ENCODE measurements around the gene FRMD1. TPM values are rescaled to one million over a fixed set of nuclear protein-coding genes. Genes with fewer than 3 reads are reported as not detected.

The FRMD1 gene
- total RNA-seq, 2 experiments from 2014 or later = not detected

GRCh38 chr6:168116975-168117899, 38.2 kb upstream of the FRMD1 start:
- intact Hi-C loops (cut with DNase I, micrococcal nuclease) = no loop called here
- H3K4me3 Mint-ChIP-seq = no peak overlapping the region
- H3K4me1 ChIP-seq (ENCODE audit: insufficient read depth, low read length) = no peaks in the 10 kb centered on the region
- ATAC-seq (ENCODE audit: poor library complexity) (no peak), DNase-seq (peak in 1 of 14 experiments; percentile 23)
- CTCF ChIA-PET = no interaction called here
- peaks cover 0 to 37% of the 10 kb centered on the region in 2 experiments for H3K9me3 ChIP-seq (ENCODE audit: control insufficient read depth in 1 of 2, insufficient read depth in 1 of 2, low read length in 2 of 2)
- TF ChIP-seq, protein P1, sequence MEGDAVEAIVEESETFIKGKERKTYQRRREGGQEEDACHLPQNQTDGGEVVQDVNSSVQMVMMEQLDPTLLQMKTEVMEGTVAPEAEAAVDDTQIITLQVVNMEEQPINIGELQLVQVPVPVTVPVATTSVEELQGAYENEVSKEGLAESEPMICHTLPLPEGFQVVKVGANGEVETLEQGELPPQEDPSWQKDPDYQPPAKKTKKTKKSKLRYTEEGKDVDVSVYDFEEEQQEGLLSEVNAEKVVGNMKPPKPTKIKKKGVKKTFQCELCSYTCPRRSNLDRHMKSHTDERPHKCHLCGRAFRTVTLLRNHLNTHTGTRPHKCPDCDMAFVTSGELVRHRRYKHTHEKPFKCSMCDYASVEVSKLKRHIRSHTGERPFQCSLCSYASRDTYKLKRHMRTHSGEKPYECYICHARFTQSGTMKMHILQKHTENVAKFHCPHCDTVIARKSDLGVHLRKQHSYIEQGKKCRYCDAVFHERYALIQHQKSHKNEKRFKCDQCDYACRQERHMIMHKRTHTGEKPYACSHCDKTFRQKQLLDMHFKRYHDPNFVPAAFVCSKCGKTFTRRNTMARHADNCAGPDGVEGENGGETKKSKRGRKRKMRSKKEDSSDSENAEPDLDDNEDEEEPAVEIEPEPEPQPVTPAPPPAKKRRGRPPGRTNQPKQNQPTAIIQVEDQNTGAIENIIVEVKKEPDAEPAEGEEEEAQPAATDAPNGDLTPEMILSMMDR (IDR thresholded peaks at IDR 0.05) = no peak
- H3K4me1 Mint-ChIP-seq (ENCODE audit: low read depth) = no peaks in the 10 kb centered on the region
- POLR2A ChIA-PET = no interaction called here
- H3K27me3 Mint-ChIP-seq = no peaks in the 10 kb centered on the region
- H3K27ac ChIP-seq (ENCODE audit: low read depth in 1 of 2, low read length in 2 of 2) = no peak overlapping the region
- no peaks in the 10 kb centered on the region for H3K36me3 Mint-ChIP-seq (ENCODE audit: low read depth)
- H3K27me3 ChIP-seq (ENCODE audit: control insufficient read depth in 1 of 2, insufficient read depth in 2 of 2, low read length in 2 of 2) = no peaks in the 10 kb centered on the region
- H3K27ac Mint-ChIP-seq = no peak overlapping the region
- no peaks in the 10 kb centered on the region for H3K36me3 ChIP-seq (ENCODE audit: insufficient read depth, low read length)
- peaks cover 3% of the 10 kb centered on the region for H3K9me3 Mint-ChIP-seq
- no peak overlapping the region for H3K4me3 ChIP-seq (ENCODE audit: low read length)

- Histone ChIP-seq H3K36me3 (ENCODE audit: insufficient read depth, low read length) (no peaks in the 10 kb centered on the region), H3K9me3 (ENCODE audit: control insufficient read depth in 1 of 2, insufficient read depth in 1 of 2, low read length in 2 of 2) (peaks cover 0 to 32% of the 10 kb centered on the region in 2 experiments), H3K27ac (ENCODE audit: low read depth in 1 of 2, low read length in 2 of 2) (no peak overlapping the region), H3K4me1 (ENCODE audit: insufficient read depth, low read length) (no peaks in the 10 kb centered on the region), H3K4me3 (ENCODE audit: low read length) (no peak overlapping the region), H3K27me3 (ENCODE audit: control insufficient read depth in 1 of 2, insufficient read depth in 2 of 2, low read length in 2 of 2) (no peaks in the 10 kb centered on the region)
- H3K27ac Mint-ChIP-seq = no peak overlapping the region
- TF ChIP-seq, protein P1 (IDR thresholded peaks at IDR 0.05) = no peak
- no peaks in the 10 kb centered on the region for H3K4me1 Mint-ChIP-seq (ENCODE audit: low read depth)
- DNase-seq (no peak), ATAC-seq (ENCODE audit: poor library complexity) (no peak)
- ChIA-PET CTCF (no interaction called here), POLR2A (no interaction called here)
- H3K27me3 Mint-ChIP-seq = no peaks in the 10 kb centered on the region
- H3K4me3 Mint-ChIP-seq = no peak overlapping the region
- intact Hi-C loops (cut with DNase I, micrococcal nuclease) = no loop called here
- H3K36me3 Mint-ChIP-seq (ENCODE audit: low read depth) = no peaks in the 10 kb centered on the region
- H3K9me3 Mint-ChIP-seq = peaks cover 3% of the 10 kb centered on the region
Observed at GRCh38 chr6:168116438-168116974, 37.5 kb upstream of the FRMD1 start.

GRCh38 chr6:168115748-168116437, 36.9 kb upstream of the FRMD1 start:
- no peak overlapping the region for H3K4me3 Mint-ChIP-seq
- CTCF ChIA-PET = no interaction called here
- no peaks in the 10 kb centered on the region for H3K27me3 Mint-ChIP-seq
- H3K27ac Mint-ChIP-seq = no peak overlapping the region
- Histone ChIP-seq H3K4me3 (ENCODE audit: low read length) (no peak overlapping the region), H3K9me3 (ENCODE audit: control insufficient read depth in 1 of 2, insufficient read depth in 1 of 2, low read length in 2 of 2) (peaks cover 0 to 26% of the 10 kb centered on the region in 2 experiments), H3K27me3 (ENCODE audit: control insufficient read depth in 1 of 2, insufficient read depth in 2 of 2, low read length in 2 of 2) (no peaks in the 10 kb centered on the region), H3K4me1 (ENCODE audit: insufficient read depth, low read length) (no peaks in the 10 kb centered on the region), H3K36me3 (ENCODE audit: insufficient read depth, low read length) (no peaks in the 10 kb centered on the region), H3K27ac (ENCODE audit: low read depth in 1 of 2, low read length in 2 of 2) (no peak overlapping the region)
- peaks cover 3% of the 10 kb centered on the region for H3K9me3 Mint-ChIP-seq
- no peaks in the 10 kb centered on the region for H3K36me3 Mint-ChIP-seq (ENCODE audit: low read depth)
- POLR2A ChIA-PET = no interaction called here
- intact Hi-C loops (cut with DNase I, micrococcal nuclease) = no loop called here
- no peaks in the 10 kb centered on the region for H3K4me1 Mint-ChIP-seq (ENCODE audit: low read depth)
- ATAC-seq (ENCODE audit: poor library complexity) = no peak
- no peak for DNase-seq
- TF ChIP-seq, protein P1 (IDR thresholded peaks at IDR 0.05) = no peak

All from CD4-positive, alpha-beta T cell (primary cell).